KOPT-K1 (cell line): ENCODE data around the gene NDUFAF8.
"Not testable (repeated sequence)": the region's sequence is repeated elsewhere in the genome, so short reads cannot be mapped to it uniquely, and the experiment has no call there.

ENCODE experiments used
- H3K27ac ChIP-seq: fragments of 200-600 bp; sonication (generic); 2 replicates; pipeline ENCODE4 v1.5.1; 2016; ENCODE audit warnings: antibody characterized with exemption, mild to moderate bottlenecking, low read depth, low read length; ENCODE audit not compliant: poor library complexity, severe bottlenecking
- H3K36me3 ChIP-seq: fragments of 200-600 bp; sonication (generic); 2 replicates; pipeline ENCODE4 v1.5.1; 2017; ENCODE audit warnings: antibody characterized with exemption, mild to moderate bottlenecking, low read length, moderate library complexity; ENCODE audit not compliant: insufficient read depth
- H3K9me3 ChIP-seq: fragments of 200-600 bp; sonication (generic); 2 replicates; pipeline ENCODE4 v1.5.1; 2017; ENCODE audit warnings: antibody characterized with exemption, low read length, mild to moderate bottlenecking; ENCODE audit not compliant: insufficient read depth, poor library complexity, severe bottlenecking

Gene NDUFAF8

GRCh38 chr17:81210466-81210865 lies 28.7 kb upstream of the NDUFAF8 start:
- peaks cover 25% of the 10 kb centered on the region for H3K36me3 ChIP-seq
- H3K27ac ChIP-seq = no peak overlapping the region
- no peaks in the 10 kb centered on the region for H3K9me3 ChIP-seq

- no peak overlapping the region for H3K27ac ChIP-seq
- H3K9me3 ChIP-seq = no peaks in the 10 kb centered on the region
- H3K36me3 ChIP-seq = peaks cover 22% of the 10 kb centered on the region
Observed at GRCh38 chr17:81210868-81211267, 28.2 kb upstream of the NDUFAF8 start.

- no peaks in the 10 kb centered on the region for H3K9me3 ChIP-seq
Observed at GRCh38 chr17:81212365-81212764, 26.8 kb upstream of the NDUFAF8 start.

GRCh38 chr17:81213978-81214377 lies 25.1 kb upstream of the NDUFAF8 start:
- Histone ChIP-seq H3K27ac (no peak overlapping the region), H3K36me3 (peaks cover 28% of the 10 kb centered on the region), H3K9me3 (no peaks in the 10 kb centered on the region)

More at GRCh38 chr17:81212365-81212764, 26.8 kb upstream of the NDUFAF8 start:
- Histone ChIP-seq H3K36me3 (peaks cover 20% of the 10 kb centered on the region; the same call in 1 of the 2 replicates), H3K27ac (no peak overlapping the region)

- Histone ChIP-seq H3K27ac (no peak overlapping the region), H3K9me3 (no peaks in the 10 kb centered on the region), H3K36me3 (peaks cover 39% of the 10 kb centered on the region)
Observed at GRCh38 chr17:81217491-81217890, 21.6 kb upstream of the NDUFAF8 start.

GRCh38 chr17:81218459-81218858 lies 20.7 kb upstream of the NDUFAF8 start:
- no peak overlapping the region for H3K27ac ChIP-seq
- H3K9me3 ChIP-seq = no peaks in the 10 kb centered on the region
- H3K36me3 ChIP-seq = peaks cover 39% of the 10 kb centered on the region

- Histone ChIP-seq H3K36me3 (peaks cover 39% of the 10 kb centered on the region), H3K9me3 (no peaks in the 10 kb centered on the region), H3K27ac (no peak overlapping the region)
Observed at GRCh38 chr17:81218991-81219390, 20.1 kb upstream of the NDUFAF8 start.

GRCh38 chr17:81219476-81220180 lies 19.5 kb upstream of the NDUFAF8 start:
- Histone ChIP-seq H3K36me3 (peaks cover 39% of the 10 kb centered on the region), H3K27ac (no peak overlapping the region), H3K9me3 (no peaks in the 10 kb centered on the region)

GRCh38 chr17:81221371-81221841 lies 17.7 kb upstream of the NDUFAF8 start:
- Histone ChIP-seq H3K36me3 (peaks cover 37% of the 10 kb centered on the region), H3K27ac (no peak overlapping the region), H3K9me3 (no peaks in the 10 kb centered on the region)

- Histone ChIP-seq H3K36me3 (peaks cover 31% of the 10 kb centered on the region), H3K27ac (peak overlapping the region; percentile 47), H3K9me3 (no peaks in the 10 kb centered on the region)
Observed at GRCh38 chr17:81221842-81222619, 17.1 kb upstream of the NDUFAF8 start.

- H3K9me3 ChIP-seq = no peaks in the 10 kb centered on the region
- H3K27ac ChIP-seq = peak overlapping the region; percentile 47
- peaks cover 25% of the 10 kb centered on the region for H3K36me3 ChIP-seq
Observed at GRCh38 chr17:81222620-81222905, 16.6 kb upstream of the NDUFAF8 start.

GRCh38 chr17:81222906-81223761 lies 16.0 kb upstream of the NDUFAF8 start, which contains the start of gene CEP131:
TSS of gene CEP131 (minus strand) at chr17:81222965. CDS start at chr17:81220056, 2,909 bp downstream.
- Histone ChIP-seq H3K9me3 (no peaks in the 10 kb centered on the region), H3K27ac (peak within 1 kb of the TSS; percentile 47), H3K36me3 (peaks cover 21% of the 10 kb centered on the region)

GRCh38 chr17:81223762-81224130 lies 15.4 kb upstream of the NDUFAF8 start:
- no peak overlapping the region for H3K27ac ChIP-seq
- H3K36me3 ChIP-seq = peaks cover 21% of the 10 kb centered on the region; the same call in 1 of the 2 replicates
- H3K9me3 ChIP-seq = no peaks in the 10 kb centered on the region

- not testable (repeated sequence) for H3K9me3 ChIP-seq, H3K27ac ChIP-seq
- peaks cover 44% of the 10 kb centered on the region for H3K36me3 ChIP-seq
Observed at GRCh38 chr17:81227630-81228029, 11.5 kb upstream of the NDUFAF8 start.

GRCh38 chr17:81228420-81228819 lies 10.7 kb upstream of the NDUFAF8 start:
- H3K36me3 ChIP-seq = peaks cover 51% of the 10 kb centered on the region
- H3K27ac ChIP-seq = no peak overlapping the region
- H3K9me3 ChIP-seq = no peaks in the 10 kb centered on the region
